ENCODE measurements around the gene RPS6KA1.

The RPS6KA1 gene

GRCh38 chr1:26533951-26534509 is 4.5 kb downstream of the RPS6KA1 start:
- no peak for DNase-seq

GRCh38 chr1:26535201-26535600 is 5.6 kb downstream of the RPS6KA1 start:
- no peak for DNase-seq

- DNase-seq = peak; percentile 14
These were observed 6.5 kb downstream of the RPS6KA1 start for GRCh38 chr1:26536081-26536480.

- no peak for DNase-seq
These were observed 7.0 kb downstream of the RPS6KA1 start for GRCh38 chr1:26536521-26536920.

- DNase-seq = no peak
These were observed 8.4 kb downstream of the RPS6KA1 start for GRCh38 chr1:26537951-26538352.

- DNase-seq = peak; percentile 33
These were observed 9.2 kb downstream of the RPS6KA1 start for GRCh38 chr1:26538480-26539412.

GRCh38 chr1:26539722-26540121 is 10.2 kb downstream of the RPS6KA1 start:
- no peak for DNase-seq

- no peak for DNase-seq
These were observed 10.8 kb downstream of the RPS6KA1 start for GRCh38 chr1:26540351-26540750.

- no peak for DNase-seq
These were observed 11.9 kb downstream of the RPS6KA1 start for GRCh38 chr1:26541431-26541815.

- DNase-seq = no peak
These were observed 12.5 kb downstream of the RPS6KA1 start for GRCh38 chr1:26541816-26542711.

GRCh38 chr1:26542771-26543451 is 13.3 kb downstream of the RPS6KA1 start:
- DNase-seq = no peak

GRCh38 chr1:26543462-26543861 is 13.9 kb downstream of the RPS6KA1 start:
- no peak for DNase-seq

- peak; percentile 28 for DNase-seq
These were observed 14.6 kb downstream of the RPS6KA1 start for GRCh38 chr1:26544126-26544525.

GRCh38 chr1:26545969-26546323 is 16.4 kb downstream of the RPS6KA1 start:
- DNase-seq = no peak

GRCh38 chr1:26546375-26546774 is 16.8 kb downstream of the RPS6KA1 start:
- no peak for DNase-seq

GRCh38 chr1:26546819-26547218 is 17.3 kb downstream of the RPS6KA1 start:
- no peak for DNase-seq

- DNase-seq = no peak
These were observed 19.3 kb downstream of the RPS6KA1 start for GRCh38 chr1:26548841-26549240.

- DNase-seq = no peak
These were observed 21.4 kb downstream of the RPS6KA1 start for GRCh38 chr1:26550946-26551345.

GRCh38 chr1:26552720-26553119 is 23.2 kb downstream of the RPS6KA1 start:
- no peak for DNase-seq

- no peak for DNase-seq
These were observed 24.6 kb downstream of the RPS6KA1 start for GRCh38 chr1:26553942-26554682.

GRCh38 chr1:26554781-26555180 is 25.2 kb downstream of the RPS6KA1 start:
- no peak for DNase-seq

- no peak for DNase-seq
These were observed 26.0 kb downstream of the RPS6KA1 start for GRCh38 chr1:26555550-26555981.

Measured in NCI-H1694 treated with DMSO at 0.1 percent for 48 hours (cell line).